Left renal pelvis (tissue), 4 donors: ENCODE measurements around the gene PEAR1. TPM values are rescaled to one million over a fixed set of nuclear protein-coding genes. Genes with fewer than 3 reads are reported as not detected.

ENCODE experiments used
- DNase-seq, 4 donors: peaks; one replicate each; pipeline ENCODE4 v3.0.0-alpha.2; 2013; ENCODE audit warnings: low read depth in 4 of 4, low spot score in 3 of 4
- polyA plus RNA-seq, 4 donors: library from polyadenylated mRNA; unstranded; fragments of 120-200 nt; gene quantifications; one replicate each; pipeline ENCODE4 v1.2.1, GENCODE V29; 2013; ENCODE audit not compliant: insufficient read length in 4 of 4

The PEAR1 gene
- polyA plus RNA-seq, 4 donors, result 18.1 to 64.2 (median 21.6) TPM

DNA sequence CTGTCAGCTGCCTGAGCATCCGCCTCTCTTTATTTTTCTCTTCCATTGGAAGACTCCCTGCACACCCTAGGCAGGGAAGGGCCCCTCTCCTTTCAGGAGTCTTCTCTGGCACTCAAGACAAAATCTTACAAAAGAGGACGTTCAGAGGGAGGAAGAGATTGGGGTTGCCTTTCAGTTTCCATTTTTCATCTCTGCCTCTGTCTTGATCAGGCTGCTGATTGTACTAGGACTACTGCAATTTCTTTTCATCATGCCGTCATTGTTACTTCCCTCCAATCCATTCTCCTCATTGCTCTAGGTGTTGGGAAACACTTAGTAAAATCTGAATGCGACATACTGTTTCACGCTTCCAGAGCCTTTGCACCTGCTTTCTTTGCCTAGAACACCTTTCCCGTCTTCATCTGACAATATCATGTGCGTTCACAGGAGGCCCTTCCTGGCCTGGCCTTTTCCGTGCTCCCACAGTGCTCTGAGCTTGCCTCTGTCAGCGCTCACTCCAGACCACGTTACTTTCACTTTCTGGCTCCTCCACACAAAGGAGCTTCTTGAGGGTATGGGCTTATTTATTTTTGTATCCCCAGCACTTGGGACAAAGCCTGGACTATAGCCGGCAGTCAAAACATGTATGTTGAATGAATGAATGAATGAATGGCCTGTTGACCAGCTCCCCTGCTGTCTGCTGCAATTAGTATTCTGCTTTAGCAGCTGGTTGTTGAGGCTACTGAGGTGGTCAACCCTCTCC lies 37.9 kb downstream of the PEAR1 start:
- DNase-seq, result no peak

DNA sequence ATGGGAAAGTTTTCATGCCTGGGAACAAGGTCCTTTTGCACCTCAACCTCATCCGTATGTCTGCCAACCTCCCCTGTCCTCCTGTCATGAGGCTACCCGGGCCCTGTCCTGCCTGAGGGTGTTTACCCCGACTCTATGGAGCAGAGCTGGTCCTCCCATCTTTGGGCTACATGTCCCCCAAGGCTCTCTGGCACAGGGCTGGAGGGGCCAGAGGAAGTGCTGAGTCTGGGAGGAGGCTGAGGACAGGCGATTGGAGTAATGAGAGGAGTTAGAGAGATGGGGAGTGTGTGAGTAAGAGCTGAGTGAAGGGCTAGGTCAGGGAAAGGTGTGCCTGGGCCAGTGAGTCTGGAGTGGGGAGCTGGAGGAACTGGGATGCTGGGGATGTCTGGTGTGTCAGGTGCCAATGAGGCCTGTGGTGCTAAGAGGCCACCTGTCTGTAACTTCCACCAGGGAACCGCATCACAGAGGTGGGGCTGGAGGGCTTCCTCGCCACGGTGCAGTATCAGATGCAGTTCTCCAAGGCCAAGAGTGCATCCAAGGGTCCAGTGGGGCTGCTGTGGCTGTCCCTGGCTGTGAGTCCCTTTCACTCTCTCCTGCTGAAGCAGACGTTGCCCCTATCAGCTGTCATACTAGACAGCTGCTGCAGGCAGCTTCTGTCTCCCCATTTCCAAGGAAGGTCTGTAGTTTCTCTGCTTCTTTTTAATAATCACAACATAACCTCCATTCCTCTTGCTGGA lies 38.6 kb downstream of the PEAR1 start:
- DNase-seq, result no peak

DNA sequence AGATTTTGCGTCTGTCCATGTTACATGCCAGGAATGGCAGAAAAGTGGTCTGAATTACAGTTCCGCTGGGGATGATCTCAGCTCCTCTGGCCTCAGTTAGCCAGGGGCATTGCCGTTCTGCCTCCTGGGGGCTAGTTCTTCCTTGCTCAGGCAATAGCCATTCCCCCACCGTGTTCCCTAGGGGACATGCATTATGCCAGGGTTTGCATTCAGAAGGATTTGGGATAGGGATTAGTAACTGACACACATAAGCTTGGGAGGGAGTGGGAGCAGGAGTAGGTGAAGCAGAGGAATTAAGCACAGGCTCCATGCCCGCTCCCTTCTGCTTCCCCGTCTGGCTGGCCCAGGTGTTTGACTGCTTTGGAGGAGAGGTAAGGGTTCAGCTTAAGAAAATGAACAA lies 39.6 kb downstream of the PEAR1 start:
- DNase-seq, result no peak

DNA sequence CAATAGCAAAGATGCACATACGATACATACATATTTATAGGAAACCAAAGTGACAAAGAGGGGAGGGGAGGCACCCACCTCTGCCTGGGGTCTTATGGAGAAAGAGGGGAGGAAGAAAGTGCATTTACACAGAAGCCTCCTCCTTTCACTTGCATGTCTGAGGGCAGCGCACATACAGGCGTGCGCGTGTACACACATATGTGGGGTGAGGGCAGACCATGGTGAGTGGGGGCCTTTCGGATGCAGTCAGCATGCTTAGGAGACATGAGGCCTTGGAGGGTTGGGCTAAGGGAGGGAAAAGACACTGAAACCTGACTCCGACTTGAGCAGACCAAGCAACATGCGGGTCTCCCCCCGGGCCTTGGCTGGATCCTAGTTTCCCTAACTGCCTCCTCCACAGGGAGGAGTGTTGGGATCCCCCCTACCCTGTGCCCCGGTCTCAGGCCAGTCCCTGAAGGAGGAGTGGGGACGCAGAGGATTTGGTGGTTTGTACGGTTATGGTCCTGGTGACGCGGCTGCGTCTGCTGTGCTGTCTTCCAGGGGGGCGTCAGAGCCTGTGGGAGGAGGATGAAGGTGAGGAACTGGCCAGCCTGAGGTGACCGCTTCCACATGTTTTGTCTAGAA lies 42.1 kb downstream of the PEAR1 start:
- no peak for DNase-seq

DNA sequence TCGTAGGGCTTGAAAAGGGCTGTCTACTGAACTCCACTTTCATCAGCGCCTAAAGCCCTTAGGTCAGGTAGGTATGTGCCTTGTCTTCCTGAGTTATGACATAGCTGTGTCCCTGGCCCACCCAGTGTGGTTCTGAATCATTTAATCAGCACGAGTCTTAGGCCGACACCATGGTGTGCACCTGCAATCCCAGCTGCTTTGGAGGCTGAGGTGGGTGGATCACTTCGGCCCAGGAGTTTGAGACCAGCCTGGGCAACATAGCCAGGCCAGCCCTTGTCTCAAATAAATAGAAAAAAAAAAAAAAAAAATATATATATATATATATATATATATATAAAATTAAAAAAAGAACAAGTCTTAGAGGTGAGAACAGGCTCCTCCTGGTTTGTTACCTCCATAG lies 42.7 kb downstream of the PEAR1 start:
- no peak for DNase-seq

DNA sequence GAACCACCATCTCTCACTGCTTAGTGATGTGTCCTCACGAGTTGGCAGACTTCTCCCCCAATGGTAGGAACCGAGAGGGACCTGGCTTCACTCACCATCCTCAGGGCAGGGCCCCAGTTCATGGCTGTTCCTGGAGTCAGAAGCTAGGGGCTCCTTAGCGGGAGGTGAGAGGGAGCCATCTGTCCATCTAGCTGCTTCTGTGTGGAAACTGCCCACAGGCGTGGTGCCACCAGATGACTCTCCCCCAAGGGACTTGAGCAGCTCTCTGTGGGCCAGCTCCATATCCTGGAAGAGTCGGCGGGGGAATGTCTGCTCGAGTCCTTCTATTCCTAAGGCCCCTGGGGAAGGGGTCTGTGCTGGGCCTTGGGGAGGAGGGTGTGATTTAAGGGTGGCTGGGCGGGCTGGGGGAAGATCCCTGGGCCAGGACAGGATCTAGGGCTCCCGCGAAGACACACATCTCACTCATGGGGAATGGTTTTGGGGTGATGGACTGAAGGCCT lies 43.3 kb downstream of the PEAR1 start:
- no peak for DNase-seq

DNA sequence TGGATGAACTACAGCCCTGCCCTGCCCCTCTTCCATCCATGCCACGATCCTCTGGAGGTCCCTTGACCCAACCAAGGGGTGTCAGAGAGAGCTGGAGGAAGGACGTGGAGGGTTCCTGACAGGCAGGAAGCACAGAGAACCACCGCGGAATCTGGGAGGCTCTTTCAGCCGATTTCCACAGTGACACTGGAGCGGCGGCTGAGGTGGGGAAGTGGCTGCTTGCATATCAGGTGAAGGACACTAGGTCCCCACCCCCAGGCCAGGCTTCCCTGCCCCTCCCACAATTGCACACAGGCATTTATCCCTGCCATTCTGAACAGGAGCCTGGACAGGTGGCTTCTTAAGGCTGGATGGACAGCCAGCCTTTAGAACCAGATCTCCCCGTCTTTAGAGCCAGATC lies 44.4 kb downstream of the PEAR1 start:
- DNase-seq, result no peak

DNA sequence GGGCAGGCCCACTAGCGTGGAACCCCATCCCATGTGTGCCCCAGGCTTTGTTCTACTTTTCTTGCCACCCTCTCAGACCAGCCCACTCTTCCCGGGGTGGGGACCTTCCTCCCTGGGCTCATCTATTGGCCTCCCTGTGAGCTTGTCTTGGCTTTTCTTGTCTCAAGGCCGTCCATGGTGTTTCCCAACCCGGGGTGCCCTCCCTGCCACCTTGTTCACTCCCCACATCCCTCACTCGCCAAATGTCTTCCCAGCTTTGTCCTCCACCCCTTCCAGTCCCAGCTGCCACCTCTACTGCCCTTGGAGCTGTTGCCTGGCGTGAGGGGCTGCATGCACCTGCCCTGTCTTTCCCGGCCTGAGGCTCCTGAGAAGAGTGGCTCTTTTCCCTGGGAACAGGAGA lies 45.3 kb downstream of the PEAR1 start:
- no peak for DNase-seq

DNA sequence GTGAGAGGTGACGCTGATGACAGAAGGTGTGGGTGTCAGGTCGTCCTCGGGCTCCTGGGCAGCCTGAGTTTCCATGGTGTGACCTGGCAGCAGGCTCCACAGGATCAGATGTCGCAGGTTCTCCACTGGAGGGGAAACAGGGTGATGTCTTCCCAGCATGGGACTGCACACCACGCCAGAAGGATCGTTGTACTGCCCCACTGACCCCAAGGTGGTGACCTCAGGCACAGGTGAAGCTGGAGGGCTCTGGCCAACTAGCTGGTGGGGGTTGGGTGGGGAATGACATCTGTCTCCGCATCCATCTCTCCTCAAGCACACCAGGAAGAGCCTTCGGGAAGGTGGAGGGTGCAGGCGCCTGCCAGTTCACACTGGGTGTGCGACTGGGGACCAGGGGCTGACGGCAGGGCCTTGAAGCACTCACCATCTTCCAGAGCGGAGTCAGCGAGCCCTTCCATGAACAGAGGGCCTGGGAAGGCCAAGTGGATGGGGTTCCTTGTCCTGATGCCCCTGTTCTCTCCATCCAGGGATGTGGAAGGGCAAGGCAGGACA lies 46.3 kb downstream of the PEAR1 start:
- no peak for DNase-seq

DNA sequence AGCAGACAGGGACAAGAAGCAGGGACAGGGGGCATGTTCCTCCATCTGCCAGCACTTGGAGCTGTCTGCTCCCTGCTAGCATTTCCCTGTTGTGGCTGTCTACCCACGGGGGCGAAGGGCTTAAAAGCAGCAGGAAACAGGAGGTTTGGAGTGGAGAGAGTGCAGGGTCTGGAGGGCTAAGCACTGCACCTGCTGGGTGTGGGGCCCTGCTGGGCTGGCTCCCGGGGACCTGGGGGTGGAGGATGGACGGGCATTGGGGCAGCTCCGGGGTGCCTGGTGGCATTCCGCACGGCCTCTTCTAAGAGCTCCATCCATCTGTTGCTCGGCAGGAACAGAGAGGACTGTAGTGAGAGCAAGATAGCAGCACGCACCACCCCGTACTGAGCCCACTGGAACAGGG lies 48.2 kb downstream of the PEAR1 start:
- no peak for DNase-seq

DNA sequence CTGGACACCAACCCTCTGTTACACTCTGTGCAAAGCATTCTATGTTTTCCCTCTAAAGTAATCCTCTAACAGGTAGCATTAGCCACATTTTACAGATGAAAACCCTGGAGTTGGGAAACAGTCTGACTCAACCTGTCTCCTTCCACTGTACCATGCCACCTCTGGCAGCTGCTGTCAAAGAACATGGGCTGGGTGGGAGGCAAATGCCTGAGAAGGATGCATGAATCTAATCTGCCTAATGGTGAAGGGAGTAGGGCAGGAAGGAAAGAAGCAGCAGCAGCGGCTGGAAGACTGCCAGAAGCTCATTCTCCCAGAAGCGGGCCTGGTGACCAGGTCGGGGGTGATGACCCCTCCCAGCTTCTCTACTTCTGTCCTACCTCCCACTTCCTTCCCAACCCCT lies 48.7 kb downstream of the PEAR1 start:
- DNase-seq, result no peak

DNA sequence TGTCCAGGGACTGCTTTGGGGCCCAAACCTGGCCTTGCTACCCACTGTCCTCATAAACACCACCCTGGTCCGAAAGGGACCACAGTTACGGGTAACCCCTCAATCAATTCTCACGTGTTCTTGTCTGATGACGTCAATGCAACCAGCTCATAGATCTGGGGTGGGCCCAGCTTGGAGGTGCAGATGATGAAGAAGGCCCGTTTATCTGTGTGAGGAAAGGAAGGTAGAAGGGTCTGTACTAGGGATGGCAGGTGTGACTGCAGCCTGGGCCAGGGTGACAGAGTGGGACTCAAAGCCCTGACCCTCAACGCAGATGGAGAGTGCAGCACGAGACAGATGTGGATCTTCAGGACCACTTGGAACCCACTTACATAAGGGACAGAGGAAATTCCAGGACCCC lies 49.1 kb downstream of the PEAR1 start:
- no peak for DNase-seq

DNA sequence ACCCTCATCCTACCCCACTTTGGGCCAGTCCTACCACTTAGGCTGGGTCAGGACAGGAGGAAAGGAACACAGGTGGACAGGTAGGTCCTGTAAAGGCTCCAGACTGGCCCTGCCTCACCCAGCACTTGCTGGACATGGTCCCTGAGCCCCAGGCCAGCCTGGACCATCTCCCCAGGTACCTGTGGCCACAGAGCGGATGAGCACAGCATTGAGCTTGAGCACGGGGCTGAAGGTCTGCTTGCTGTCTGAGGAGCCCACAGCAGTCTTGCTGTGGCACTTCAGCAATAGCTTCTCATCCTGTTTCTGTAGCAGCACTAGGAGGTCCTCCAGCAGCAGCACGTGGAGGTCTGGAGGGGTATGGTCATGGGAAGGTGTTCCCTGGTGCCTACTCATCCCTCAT lies 50.2 kb downstream of the PEAR1 start:
- no peak for DNase-seq

DNA sequence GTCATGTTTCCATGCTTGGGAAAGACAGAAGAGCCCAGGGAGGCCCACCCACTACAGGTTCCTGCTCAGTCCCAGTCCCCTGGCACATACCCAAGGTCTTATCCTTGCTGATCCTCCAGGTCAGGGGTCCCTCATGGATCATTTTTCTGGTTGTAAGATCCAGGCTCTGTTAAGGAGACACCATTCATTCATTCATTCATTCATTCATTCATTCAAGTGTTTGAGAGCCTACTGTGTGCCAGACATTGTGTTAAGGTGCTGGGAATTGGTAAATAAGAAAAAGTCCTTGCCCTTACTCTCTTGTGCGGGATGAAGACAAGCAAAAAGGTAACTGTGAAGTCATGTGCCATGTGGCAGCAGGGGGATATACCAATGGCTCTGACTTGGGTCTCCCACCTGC lies 50.8 kb downstream of the PEAR1 start:
- no peak for DNase-seq

DNA sequence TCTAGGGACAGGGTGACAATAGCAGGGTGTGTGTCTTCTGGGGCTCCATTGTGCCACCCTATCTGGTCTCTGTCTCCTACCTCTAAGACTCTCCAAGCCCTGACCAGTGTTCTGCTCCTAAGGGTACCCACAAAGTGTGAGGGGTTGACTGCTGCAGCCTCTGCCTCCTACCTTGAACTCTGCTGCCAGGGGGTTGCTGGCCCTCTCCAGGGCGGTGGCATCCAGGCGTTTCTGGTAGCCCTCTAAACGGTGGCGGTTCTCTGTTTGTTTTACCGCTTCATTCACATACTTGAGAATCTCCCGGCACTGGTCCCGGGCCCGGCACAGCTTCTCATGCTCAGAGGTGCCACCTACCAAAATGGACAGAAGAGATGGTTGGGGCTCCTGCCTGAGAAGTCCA lies 51.3 kb downstream of the PEAR1 start:
- DNase-seq, result no peak

DNA sequence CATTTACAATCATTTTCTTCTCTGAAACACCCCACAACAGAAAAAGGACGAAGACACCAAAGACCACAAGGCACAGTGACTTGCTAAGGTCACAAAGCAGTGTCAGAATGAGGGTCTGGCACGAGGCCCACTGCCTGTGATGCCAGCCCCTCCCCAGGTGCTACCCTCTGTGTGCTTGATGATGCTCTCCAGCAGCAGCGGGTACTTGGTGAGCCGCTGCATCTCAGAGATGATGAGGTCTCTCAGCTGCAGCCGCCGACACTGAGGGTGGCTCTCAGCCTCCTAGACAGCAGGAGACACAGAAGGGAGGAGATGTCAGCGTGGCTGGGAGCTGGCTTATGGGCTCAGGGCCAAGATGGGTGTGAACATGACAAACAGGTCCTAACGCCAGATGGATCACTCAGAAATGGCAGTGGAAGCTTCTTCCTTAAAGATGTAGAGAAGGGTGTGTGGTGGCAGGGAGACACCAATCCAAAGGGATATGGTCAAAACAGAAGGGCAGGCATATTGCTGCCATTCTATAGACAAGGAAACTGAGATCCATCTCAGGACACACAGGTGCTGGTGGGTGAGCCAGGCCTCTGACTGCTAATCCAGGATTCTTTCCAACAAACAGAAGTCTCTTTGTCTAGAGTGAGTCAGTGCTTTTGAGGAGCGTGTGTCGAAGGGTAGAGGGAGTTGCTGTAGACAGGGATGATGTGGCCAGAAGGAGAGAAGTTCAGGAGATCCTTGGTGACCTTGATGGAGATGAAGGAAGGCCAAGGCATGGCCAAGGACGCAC lies 52.6 kb downstream of the PEAR1 start:
- no peak for DNase-seq

DNA sequence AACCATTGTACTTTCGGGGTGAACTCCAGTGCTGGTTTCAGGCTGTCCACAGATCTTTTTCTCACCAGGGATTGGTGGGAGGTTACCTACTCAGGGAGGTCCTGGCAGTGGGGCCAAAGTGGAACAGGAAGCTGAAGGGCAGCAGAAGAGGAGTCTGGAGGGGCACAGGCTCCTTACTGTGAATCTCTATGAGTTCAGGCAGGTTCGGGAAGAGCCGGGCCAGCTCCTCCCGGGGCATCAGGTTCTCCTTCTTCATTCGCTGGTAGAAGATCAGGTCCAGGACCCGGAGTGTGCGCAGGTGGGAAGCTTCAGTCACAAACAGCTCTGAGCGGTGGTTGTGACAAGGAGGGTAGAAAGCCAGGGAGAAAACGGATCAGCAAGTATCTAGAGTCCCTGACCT lies 53.6 kb downstream of the PEAR1 start:
- DNase-seq, result no peak

DNA sequence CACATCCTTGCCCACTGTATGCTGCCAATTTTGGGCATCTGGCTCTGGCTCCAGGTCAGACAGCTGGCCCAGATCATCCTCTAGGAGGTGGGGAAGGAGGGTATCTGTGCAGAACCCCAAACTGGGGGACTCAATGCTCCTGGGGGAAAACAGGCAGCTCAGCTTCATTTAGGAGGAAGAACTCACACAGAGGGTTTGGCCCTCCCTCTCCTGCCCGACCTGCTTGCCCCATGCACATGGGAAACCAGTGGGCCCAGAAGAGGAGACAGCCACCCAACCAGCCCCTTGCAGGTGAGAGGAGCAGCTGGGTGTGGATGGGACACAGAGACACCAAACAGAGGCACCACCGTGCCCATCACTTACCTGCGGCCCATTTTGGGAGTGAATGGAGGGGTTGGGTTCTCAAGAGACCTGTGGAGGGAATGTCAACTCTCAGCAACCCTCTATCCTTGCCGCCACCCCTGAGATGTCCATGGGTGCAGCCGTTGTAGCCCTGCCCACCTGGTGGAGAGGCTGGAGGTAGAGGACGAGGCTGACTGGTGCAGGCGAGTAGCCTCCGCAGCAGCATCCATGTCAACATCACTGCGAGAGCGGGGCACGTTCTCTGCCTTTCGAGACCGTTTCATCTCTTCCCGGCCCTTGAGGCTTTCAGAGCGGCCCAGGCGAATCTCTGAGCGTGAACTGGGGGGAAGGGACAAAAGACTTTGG lies 54.5 kb downstream of the PEAR1 start:
- DNase-seq, result no peak

DNA sequence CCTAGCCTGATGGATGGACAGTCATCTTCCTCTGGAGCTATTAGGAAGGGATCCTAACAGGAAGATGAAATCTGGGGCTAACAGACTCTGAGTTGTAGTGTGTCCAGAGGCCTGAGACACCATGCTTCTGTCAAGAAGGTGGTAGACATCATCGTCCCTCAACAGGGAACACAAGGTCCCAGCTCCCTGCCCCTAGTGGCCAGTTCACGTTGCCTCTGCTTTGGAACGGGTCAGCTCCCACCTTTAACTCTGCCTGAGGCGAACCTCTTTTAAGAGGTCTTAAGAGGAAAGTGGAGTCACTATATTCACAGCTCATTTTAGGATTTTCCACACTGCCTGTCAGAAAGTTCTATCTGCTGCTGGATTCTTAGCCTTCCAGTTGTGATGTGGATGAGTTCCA lies 55.2 kb downstream of the PEAR1 start:
- no peak for DNase-seq

DNA sequence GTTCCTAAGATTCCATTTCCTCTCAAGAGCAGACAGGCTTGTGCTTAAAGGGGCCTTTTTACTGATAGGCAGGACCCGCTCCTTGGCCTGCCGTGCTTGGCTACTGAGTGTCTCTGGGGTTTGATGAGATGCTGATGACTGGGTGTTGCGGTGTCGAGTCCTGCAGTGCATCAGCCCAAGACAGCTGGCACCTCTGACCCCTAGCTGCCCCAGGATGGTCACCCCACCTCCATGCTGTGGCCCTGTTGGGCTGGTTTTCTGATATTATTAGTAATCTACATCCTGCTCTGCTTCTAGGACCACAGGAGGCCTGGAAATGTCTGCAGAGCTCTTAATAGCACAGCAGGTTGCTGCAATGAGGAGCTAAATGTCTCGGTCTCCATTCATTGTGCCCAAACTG lies 55.6 kb downstream of the PEAR1 start:
- no peak for DNase-seq
